ENCODE data around the gene SOWAHC. TPM values are rescaled to one million over a fixed set of nuclear protein-coding genes. Genes with fewer than 3 reads are reported as not detected.

SOWAHC gene
- total and polyA plus RNA-seq, 2 donors (not counting 1 experiment from before 2014, with no cell fraction given), result 4.4 to 7.1 TPM

- no peak overlapping the region for H3K9ac ChIP-seq (ENCODE audit: insufficient read depth, low read length)
- no peak overlapping the region for H3K27ac ChIP-seq (ENCODE audit: insufficient read depth, low read length)
- H3K36me3 ChIP-seq (ENCODE audit: control insufficient read depth, insufficient read depth, low read length), result no peaks in the 10 kb centered on the region
- H3K4me2 ChIP-seq (ENCODE audit: extremely low read depth, insufficient read depth, low read length), result no peak overlapping the region
- H3K79me2 ChIP-seq (ENCODE audit: control insufficient read depth, insufficient read depth, low read length), result no peaks in the 10 kb centered on the region
- H3K4me3 ChIP-seq (replicated peaks in 1 of 4; ENCODE audit: control extremely low read depth in 1 of 4, insufficient read depth in 1 of 4, low read depth in 3 of 4, low read length in 4 of 4), result no peak overlapping the region
- no peaks in the 10 kb centered on the region for H3K4me1 ChIP-seq (ENCODE audit: control insufficient read depth, extremely low read depth, insufficient read depth, low read length)
- no peak overlapping the region for H2AFZ ChIP-seq (ENCODE audit: low read length)
- no peak for DNase-seq (ENCODE audit: low read depth in 2 of 2)
- no peaks in the 10 kb centered on the region for H3K27me3 ChIP-seq (ENCODE audit: control insufficient read depth, insufficient read depth, low read length)
- no peaks in the 10 kb centered on the region for H3K9me3 ChIP-seq (ENCODE audit: control insufficient read depth, insufficient read depth, low read depth, low read length)
- H4K20me1 ChIP-seq (ENCODE audit: control insufficient read depth, extremely low read depth, insufficient read depth, low read length), result no peaks in the 10 kb centered on the region
- TF ChIP-seq EZH2 (IDR thresholded peaks at IDR 0.05; ENCODE audit: low read length, missing control alignments) (no peak), CTCF (conservative IDR thresholded peaks at IDR 0.05 in 1 of 2, IDR thresholded peaks at IDR 0.05 in 1 of 2; ENCODE audit: low read depth in 1 of 2, low read length in 2 of 2) (no peak)
Measured at GRCh38 chr2:109644571-109645275, 30.6 kb downstream of the SOWAHC start.

- H3K79me2 ChIP-seq (ENCODE audit: control insufficient read depth, insufficient read depth, low read length), result no peaks in the 10 kb centered on the region
- no peak overlapping the region for H2AFZ ChIP-seq (ENCODE audit: low read length)
- DNase-seq (ENCODE audit: low read depth in 2 of 2), result no peak
- H3K9me3 ChIP-seq (ENCODE audit: control insufficient read depth, insufficient read depth, low read depth, low read length), result no peaks in the 10 kb centered on the region
- H3K27me3 ChIP-seq (ENCODE audit: control insufficient read depth, insufficient read depth, low read length), result no peaks in the 10 kb centered on the region
- H3K27ac ChIP-seq (ENCODE audit: insufficient read depth, low read length), result no peak overlapping the region
- no peak overlapping the region for H3K9ac ChIP-seq (ENCODE audit: insufficient read depth, low read length)
- no peak overlapping the region for H3K4me3 ChIP-seq (replicated peaks in 1 of 4; ENCODE audit: control extremely low read depth in 1 of 4, insufficient read depth in 1 of 4, low read depth in 3 of 4, low read length in 4 of 4)
- H4K20me1 ChIP-seq (ENCODE audit: control insufficient read depth, extremely low read depth, insufficient read depth, low read length), result no peaks in the 10 kb centered on the region
- no peak overlapping the region for H3K4me2 ChIP-seq (ENCODE audit: extremely low read depth, insufficient read depth, low read length)
- TF ChIP-seq EZH2 (IDR thresholded peaks at IDR 0.05; ENCODE audit: low read length, missing control alignments), result no peak
- TF ChIP-seq CTCF (conservative IDR thresholded peaks at IDR 0.05 in 1 of 2, IDR thresholded peaks at IDR 0.05 in 1 of 2; ENCODE audit: low read depth in 1 of 2, low read length in 2 of 2), result no peak
- H3K36me3 ChIP-seq (ENCODE audit: control insufficient read depth, insufficient read depth, low read length), result no peaks in the 10 kb centered on the region
- no peaks in the 10 kb centered on the region for H3K4me1 ChIP-seq (ENCODE audit: control insufficient read depth, extremely low read depth, insufficient read depth, low read length)
Measured at GRCh38 chr2:109645412-109646184, 31.4 kb downstream of the SOWAHC start.

GRCh38 chr2:109646961-109647360 is 32.8 kb downstream of the SOWAHC start:
- H3K27ac ChIP-seq (ENCODE audit: insufficient read depth, low read length), result no peak overlapping the region
- no peak overlapping the region for H3K9ac ChIP-seq (ENCODE audit: insufficient read depth, low read length)
- H3K4me2 ChIP-seq (ENCODE audit: extremely low read depth, insufficient read depth, low read length), result no peak overlapping the region
- H2AFZ ChIP-seq (ENCODE audit: low read length), result no peak overlapping the region
- TF ChIP-seq CTCF (conservative IDR thresholded peaks at IDR 0.05 in 1 of 2, IDR thresholded peaks at IDR 0.05 in 1 of 2; ENCODE audit: low read depth in 1 of 2, low read length in 2 of 2), result no peak
- no peaks in the 10 kb centered on the region for H3K36me3 ChIP-seq (ENCODE audit: control insufficient read depth, insufficient read depth, low read length)
- H3K79me2 ChIP-seq (ENCODE audit: control insufficient read depth, insufficient read depth, low read length), result no peaks in the 10 kb centered on the region
- no peaks in the 10 kb centered on the region for H3K9me3 ChIP-seq (ENCODE audit: control insufficient read depth, insufficient read depth, low read depth, low read length)
- H4K20me1 ChIP-seq (ENCODE audit: control insufficient read depth, extremely low read depth, insufficient read depth, low read length), result no peaks in the 10 kb centered on the region
- no peaks in the 10 kb centered on the region for H3K4me1 ChIP-seq (ENCODE audit: control insufficient read depth, extremely low read depth, insufficient read depth, low read length)
- H3K4me3 ChIP-seq (replicated peaks in 1 of 4; ENCODE audit: control extremely low read depth in 1 of 4, insufficient read depth in 1 of 4, low read depth in 3 of 4, low read length in 4 of 4), result no peak overlapping the region
- H3K27me3 ChIP-seq (ENCODE audit: control insufficient read depth, insufficient read depth, low read length), result no peaks in the 10 kb centered on the region
- DNase-seq (ENCODE audit: low read depth in 2 of 2), result no peak
